Right lobe of liver (tissue), 6 donors: ENCODE data around the gene ODF2L. TPM values are rescaled to one million over a fixed set of nuclear protein-coding genes. Genes with fewer than 3 reads are reported as not detected.

Experiments used
- ATAC-seq, 4 donors: fragments of 200-7000 bp; cut with Tn5 transposase; one replicate each; pipeline ENCODE4 v1.9.1; 2020; ENCODE audit warnings: mild to moderate bottlenecking in 4 of 4, moderate library complexity in 4 of 4
- DNase-seq, 3 donors: peaks; one replicate each; pipeline ENCODE4 v3.0.0-alpha.2; 2020
- H3K27ac ChIP-seq, 3 donors: fragments of 200-600 bp; one replicate each; pipeline ENCODE4 v1.8.0; 2022
- H3K27me3 ChIP-seq, 2 donors: fragments of 200-600 bp; one replicate each; pipeline ENCODE4 v1.8.0; 2022
- H3K36me3 ChIP-seq, 4 donors: fragments of 200-600 bp; sonication (generic) in 1 of 4; one replicate each; pipeline versions ENCODE4 v1.5.1 to v1.8.0; 2017 to 2022; ENCODE audit warnings: control low read depth in 1 of 4
- H3K4me1 ChIP-seq, 4 donors: fragments of 200-600 bp; sonication (generic) in 1 of 4; one replicate each; pipeline versions ENCODE4 v1.5.1 to v1.8.0; 2017 to 2022; ENCODE audit warnings: control low read depth in 1 of 4
- H3K4me3 ChIP-seq, 3 donors: fragments of 200-600 bp; one replicate each; pipeline ENCODE4 v1.8.0; 2022
- H3K9me3 ChIP-seq, 4 donors: fragments of 200-600 bp; sonication (generic) in 1 of 4; one replicate each; pipeline versions ENCODE4 v1.5.1 to v1.8.0; 2017 to 2022; ENCODE audit warnings: control low read depth in 1 of 4
- CTCF ChIP-seq, 4 donors: fragments of 200-600 bp in 3 of 4; fragments of 450-650 bp in 1 of 4; IDR thresholded peaks; one replicate each; pipeline versions ENCODE4 v1.5.1 to v1.8.0; 2016 to 2022; ENCODE audit warnings: antibody characterized with exemption in 4 of 4, mild to moderate bottlenecking in 2 of 4
- POLR2A ChIP-seq: fragments of 450-650 bp; IDR thresholded peaks from one replicate; pipeline ENCODE4 v1.6.1; 2017; ENCODE audit warnings: antibody characterized with exemption, mild to moderate bottlenecking
- WGBS: methylation state at CpG from one replicate; pipeline ENCODE4 v1.1.6; 2018; ENCODE audit warnings: low coverage, low lambda C conversion rate; ENCODE audit not compliant: insufficient coverage; ENCODE audit errors: missing lambda C conversion rate; 5-methylcytosine and 5-hydroxymethylcytosine counted together
- intact Hi-C, 2 donors: fragments of 100-400 bp; cut with DNase I; formaldehyde crosslinking; loops; one replicate each; pipeline versions ENCODE4 v1.11.2 to v1.14.1; 2022
- long read RNA-seq: library from polyadenylated mRNA; unstranded; transcript quantifications from one replicate; pipeline ENCODE4 v2.0.0, GENCODE V29; 2019
- total RNA-seq, 6 experiments: library from RNA; depleted of rRNA in 2 of 6; stranded (reverse); fragments of >200 nt in 2 of 6; fragmentation: NEBNext Ultra II Directional in 3 of 6; extraction: Animal tissue kit (Norgen Biotek cat#: 25700) in 3 of 6; gene quantifications; one replicate each; pipeline versions ENCODE4 v1.1.0 to v1.2.4, GENCODE V29; 2016 to 2023
- donor health status: DM: no; HTN: yes; CAD: no.
- donor health status: DM: no; HTN: no; CAD: no.
- donor health status: DM: no; HTN: no; CAD: no.
- donor health status: DM: no; HTN: yes; CAD: no.
- donor health status: DM: no; HTN: yes; CAD: no.

The ODF2L gene
- total RNA-seq = 1 to 10 TPM; 3.9 to 8.6 (median 5.7) TPM
- long read RNA-seq, partial matches to known transcripts = 0 of 1 reads
- long read RNA-seq, other reads (novel, unspliced or antisense) = 0 of 1 reads

DNA sequence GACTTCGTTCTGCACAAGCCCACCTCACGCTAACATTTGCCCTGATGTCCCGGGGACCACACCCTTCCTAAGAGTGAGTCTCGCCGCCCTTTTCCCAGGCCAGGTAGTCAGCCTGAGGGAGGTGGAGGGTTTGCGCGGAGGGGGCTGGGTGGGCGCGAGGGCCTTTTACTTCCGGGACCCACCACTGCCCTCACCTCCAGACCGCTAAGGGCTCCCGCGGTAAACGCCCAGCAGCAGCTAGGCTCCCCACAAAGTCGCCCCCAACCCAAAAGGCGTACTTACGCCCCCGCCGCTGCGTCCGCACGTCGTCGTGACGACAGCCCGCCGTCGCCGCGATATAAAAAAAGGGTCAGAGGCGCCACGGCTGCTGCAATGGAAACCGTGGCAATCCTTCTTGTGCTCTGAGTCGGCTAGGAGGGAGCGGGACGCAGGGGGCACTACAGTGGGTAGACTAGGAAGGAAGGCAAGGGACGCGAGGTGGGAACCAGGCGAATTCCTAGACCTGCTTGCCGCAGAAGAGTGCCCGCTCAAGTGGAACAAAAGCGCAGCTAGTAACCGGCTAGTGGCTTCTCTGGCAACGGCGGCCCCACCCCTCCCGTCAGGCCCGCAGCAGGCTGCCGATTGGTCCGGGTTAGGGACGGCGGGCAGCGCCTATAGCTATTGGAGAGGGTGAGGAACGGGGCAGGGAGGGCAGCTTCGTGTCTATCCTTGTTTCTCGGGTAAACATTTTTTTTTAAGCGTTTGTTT lies at the start of gene ODF2L:
Gene ODF2L (minus strand): TSS at position 573 of the 747 bp plus-strand sequence. CDS start 9,296 bp downstream, outside the sequence.
- peak within 1 kb of the TSS; percentile 38 to 68 (median 53) for H3K27ac ChIP-seq
- no peak for TF ChIP-seq CTCF (IDR thresholded peaks at IDR 0.05)
- TF ChIP-seq POLR2A = no peak
- no peaks in the 10 kb centered on the region for H3K27me3 ChIP-seq
- no peaks in the 10 kb centered on the region for H3K4me1 ChIP-seq
- H3K36me3 ChIP-seq = no peaks in the 10 kb centered on the region
- intact Hi-C loops = no loop called here
- peak within 1 kb of the TSS; percentile 73 to 77 (median 77) for H3K4me3 ChIP-seq
- WGBS = 1% methylated on average over 41 of the region's 56 CpGs
- DNase-seq = peak; percentile 91 to 95 (median 94)
- peak; percentile 100 for ATAC-seq
- H3K9me3 ChIP-seq = no peaks in the 10 kb centered on the region

DNA sequence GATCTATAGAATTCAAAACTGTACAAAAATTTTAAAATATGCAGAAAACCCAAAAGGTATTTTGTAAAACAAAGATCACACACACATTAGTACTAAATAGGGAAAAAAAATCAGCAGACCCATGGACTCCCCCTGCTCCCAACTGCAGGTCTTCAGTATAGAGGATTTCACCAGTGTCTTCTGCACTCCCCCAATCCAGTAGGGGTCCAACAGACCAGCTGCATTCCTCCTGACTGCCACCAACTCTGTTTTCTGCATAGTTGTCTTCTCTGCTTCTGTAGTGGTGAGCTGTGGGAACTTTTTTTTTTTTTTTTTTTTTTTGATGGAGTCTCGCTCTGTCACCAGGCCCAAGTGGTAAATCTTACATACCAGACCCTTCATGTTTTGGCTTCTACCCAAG lies 49.8 kb upstream of the ODF2L start:
- Histone ChIP-seq H3K4me1 (no peaks in the 10 kb centered on the region), H3K36me3 (no peaks in the 10 kb centered on the region), H3K4me3 (no peak overlapping the region), H3K27me3 (no peaks in the 10 kb centered on the region), H3K27ac (no peak overlapping the region), H3K9me3 (no peaks in the 10 kb centered on the region)
- TF ChIP-seq POLR2A = no peak
- TF ChIP-seq CTCF (IDR thresholded peaks at IDR 0.05) = no peak
- DNase-seq (no peak), ATAC-seq (no peak)
- WGBS = no CpG with 5 or more reads among the region's 1 CpG
- intact Hi-C loops = no loop called here

GRCh38 chr1:86441997-86442396 lies 45.9 kb upstream of the ODF2L start:
- Histone ChIP-seq H3K27me3 (no peaks in the 10 kb centered on the region), H3K9me3 (no peaks in the 10 kb centered on the region), H3K4me1 (no peaks in the 10 kb centered on the region), H3K4me3 (no peak overlapping the region), H3K36me3 (no peaks in the 10 kb centered on the region), H3K27ac (no peak overlapping the region)
- no peak for ATAC-seq
- TF ChIP-seq POLR2A = no peak
- no peak for TF ChIP-seq CTCF (IDR thresholded peaks at IDR 0.05)
- 44% methylated on average over 1 of the region's 1 CpG for WGBS
- no peak for DNase-seq
- intact Hi-C loops = no loop called here

- no peaks in the 10 kb centered on the region for H3K27me3 ChIP-seq
- TF ChIP-seq CTCF (IDR thresholded peaks at IDR 0.05) = no peak
- TF ChIP-seq POLR2A = no peak
- no peaks in the 10 kb centered on the region for H3K4me1 ChIP-seq
- intact Hi-C loops = no loop called here
- H3K36me3 ChIP-seq = no peaks in the 10 kb centered on the region
- H3K4me3 ChIP-seq = no peak overlapping the region
- ATAC-seq (no peak), DNase-seq (no peak)
- 46% methylated on average over 2 of the region's 2 CpGs for WGBS
- no peak overlapping the region for H3K27ac ChIP-seq
- H3K9me3 ChIP-seq = no peaks in the 10 kb centered on the region
These were observed 45.5 kb upstream of the ODF2L start for GRCh38 chr1:86441581-86441980.
